GM18873 (cell line): Measurements from ENCODE around the gene AFF4.
A peak's percentile ranks its signal among the peaks of the same experiment; 100 is the strongest.

Source experiments
- ATAC-seq: cut with Tn5 transposase; IDR thresholded peaks from one replicate; pipeline ENCODE4 v1.9.1; 2021; ENCODE audit warnings: mild to moderate bottlenecking, moderate library complexity, moderate number of reproducible peaks; ENCODE audit not compliant: unreplicated experiment, low FRiP score

AFF4 gene

DNA sequence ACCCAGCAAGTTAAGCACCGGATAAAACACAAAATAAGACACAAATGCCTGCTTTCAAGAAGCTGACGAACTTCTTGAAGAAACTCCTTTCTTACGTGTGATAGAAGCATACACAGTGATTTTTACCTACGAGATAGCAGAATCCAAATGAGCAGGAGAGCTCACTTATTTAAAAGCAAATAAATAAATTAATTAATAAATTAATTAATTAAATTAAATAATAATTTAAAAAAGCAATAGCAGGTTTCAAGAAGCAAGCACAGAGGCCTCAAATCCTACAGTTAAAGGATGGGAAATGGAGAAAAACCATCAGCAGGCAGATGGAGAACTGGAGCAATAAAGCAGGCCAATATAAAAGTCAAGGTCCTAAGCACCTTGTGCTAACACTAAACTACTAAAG lies 72.6 kb downstream of the AFF4 start:
- ATAC-seq, result no peak

DNA sequence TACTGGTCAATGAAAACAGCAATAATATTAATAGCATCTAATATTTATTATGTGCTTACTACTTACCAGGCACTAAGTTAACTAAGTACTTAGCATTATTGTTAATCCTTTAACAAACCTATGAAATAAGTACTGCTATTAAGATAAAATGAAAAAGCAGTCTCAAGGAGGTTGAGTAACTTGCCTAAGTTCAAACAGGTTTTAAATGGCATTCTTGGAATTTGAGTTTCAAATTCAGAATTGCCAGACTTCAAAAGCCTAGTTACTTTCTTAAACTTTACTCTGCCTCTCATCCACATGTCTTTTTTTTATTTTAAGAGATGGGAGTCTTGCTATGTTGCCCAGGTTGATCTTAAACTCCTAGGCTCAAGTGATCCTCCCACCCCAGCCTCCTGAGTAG lies 73.9 kb downstream of the AFF4 start:
- ATAC-seq, result no peak

DNA sequence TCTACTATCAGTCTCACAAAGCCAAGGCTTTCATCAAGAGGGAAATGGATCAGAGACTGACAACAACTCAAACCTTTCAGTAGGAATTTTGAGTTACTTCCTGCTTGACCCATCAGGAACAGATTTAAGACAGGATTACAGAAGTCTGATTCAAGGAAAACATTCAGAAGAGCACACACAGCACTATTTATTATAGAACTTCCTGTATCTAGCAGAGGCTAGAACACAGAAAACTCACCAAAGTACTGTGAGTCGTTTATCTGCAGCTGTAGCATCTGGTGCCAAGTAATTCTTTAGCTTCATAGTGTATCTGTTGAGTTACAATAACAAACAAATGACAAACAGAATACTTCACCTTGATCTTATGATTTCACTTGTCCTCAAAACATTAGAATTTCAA lies 76.2 kb downstream of the AFF4 start:
- ATAC-seq, result no peak

DNA sequence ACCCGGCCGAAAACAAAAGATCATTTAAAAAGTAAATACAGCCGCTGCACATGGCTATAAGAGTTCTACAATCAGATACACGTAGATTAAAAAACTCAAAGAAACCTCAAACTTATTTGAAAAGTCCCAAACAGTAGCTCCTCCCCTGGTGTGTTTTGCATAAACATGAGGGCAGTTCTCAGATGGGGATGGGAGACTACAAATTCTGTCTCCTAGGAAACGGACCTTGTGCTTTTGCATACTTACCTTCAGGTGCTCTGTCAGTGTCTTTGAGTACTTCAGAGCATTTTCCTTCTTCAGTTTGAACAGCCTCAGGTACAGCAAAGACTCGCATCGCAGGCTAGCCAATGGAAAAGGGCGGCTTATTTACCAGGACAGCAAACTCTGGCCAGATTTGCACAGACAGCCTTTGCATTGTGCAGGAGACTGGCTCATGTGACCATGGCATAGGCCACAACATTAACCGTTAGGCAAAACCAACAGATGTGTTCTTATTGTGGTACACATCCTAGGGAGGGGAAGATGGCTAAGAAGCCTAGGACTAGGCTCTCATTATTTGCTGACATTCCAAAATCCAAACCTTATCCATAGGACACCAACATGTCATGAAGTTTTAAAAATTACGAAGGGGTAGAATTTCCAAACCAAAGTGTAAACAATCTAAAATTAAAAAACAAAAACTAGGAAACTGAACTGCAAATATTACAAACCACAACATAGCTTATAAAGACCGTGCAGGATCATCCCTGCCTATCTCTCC lies 77.2 kb downstream of the AFF4 start:
- no peak for ATAC-seq

DNA sequence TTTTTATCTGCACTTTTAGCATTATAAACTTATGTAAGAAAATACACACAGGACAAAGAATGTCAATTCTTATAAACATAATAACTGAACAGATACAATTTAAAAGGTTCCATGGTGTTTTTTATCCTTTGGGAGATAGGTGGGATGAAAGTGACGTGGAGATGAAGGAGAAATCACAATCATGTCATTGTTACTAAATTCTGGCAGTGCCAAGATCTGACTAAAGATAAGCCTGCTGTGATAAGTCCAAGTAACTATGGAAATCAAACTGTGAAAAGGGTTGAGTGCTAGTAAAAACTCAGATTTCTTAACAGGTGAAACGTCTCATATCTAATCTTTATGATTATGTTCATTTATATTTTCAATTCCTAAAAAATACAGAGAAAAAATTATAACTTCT lies 78.9 kb downstream of the AFF4 start:
- ATAC-seq, result no peak

DNA sequence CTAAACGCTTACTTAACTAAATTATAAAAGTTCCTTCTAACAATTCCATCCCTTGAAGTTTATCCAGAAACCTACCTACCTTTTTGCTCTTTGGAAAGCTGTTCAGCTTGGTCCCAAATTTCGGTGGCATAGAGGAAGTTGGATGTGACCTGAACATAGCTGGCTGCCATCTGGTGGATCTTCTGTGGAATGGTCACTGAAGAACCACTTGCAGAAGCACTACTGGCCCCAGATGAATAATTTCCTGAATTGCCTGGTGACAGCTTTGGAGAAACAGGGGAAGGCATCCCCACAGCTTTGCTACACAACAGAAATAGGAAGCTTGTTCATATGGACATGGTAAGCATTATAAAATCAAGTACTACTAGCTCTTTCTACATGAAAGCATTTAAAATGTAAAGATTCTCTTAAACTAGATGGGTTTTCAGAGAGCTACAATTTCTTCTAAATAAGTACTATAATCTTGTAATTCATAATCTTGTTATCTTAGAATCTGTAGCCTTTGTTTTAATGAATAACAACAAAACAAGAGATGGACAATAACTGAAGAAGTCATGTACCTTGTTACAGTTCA lies 80.1 kb downstream of the AFF4 start:
- ATAC-seq, result no peak

DNA sequence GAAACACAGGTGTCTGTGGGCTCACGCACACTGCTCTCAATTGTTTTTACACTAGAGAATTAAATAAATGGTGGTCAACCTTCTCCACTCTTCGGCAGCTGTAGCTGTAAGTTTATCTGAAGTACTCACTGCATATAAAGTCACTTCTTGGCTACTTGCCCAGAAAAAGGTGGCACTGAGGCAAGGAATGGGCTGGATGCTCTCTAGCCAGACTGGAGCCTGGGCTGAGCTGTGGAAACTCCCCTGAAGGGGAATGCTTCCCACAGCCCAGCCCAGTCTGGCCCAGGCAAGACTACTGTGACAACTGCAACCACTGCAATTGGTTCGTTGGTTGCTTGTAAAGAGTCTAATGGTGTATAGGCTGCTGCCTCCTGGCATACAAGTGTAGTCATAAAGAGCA lies 85.5 kb downstream of the AFF4 start:
- ATAC-seq, result no peak

DNA sequence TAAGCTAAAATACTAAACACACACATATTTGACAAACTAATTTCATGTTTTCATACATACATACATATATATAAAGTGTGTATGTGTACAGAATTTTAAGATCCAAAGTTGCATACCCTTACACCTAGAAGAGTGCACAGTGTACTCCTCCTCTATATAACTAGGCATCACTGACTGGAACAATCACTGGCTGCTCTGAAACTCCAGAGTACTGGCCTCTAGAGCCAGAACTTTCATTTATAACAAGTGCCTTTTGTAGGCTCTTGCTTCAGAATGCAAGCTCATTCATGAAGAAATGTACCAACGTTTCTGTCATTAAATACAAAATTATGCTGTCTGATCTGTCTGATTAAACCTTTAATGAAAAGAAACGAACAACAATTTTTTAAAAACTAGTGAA lies 86.0 kb downstream of the AFF4 start:
- ATAC-seq, result no peak

DNA sequence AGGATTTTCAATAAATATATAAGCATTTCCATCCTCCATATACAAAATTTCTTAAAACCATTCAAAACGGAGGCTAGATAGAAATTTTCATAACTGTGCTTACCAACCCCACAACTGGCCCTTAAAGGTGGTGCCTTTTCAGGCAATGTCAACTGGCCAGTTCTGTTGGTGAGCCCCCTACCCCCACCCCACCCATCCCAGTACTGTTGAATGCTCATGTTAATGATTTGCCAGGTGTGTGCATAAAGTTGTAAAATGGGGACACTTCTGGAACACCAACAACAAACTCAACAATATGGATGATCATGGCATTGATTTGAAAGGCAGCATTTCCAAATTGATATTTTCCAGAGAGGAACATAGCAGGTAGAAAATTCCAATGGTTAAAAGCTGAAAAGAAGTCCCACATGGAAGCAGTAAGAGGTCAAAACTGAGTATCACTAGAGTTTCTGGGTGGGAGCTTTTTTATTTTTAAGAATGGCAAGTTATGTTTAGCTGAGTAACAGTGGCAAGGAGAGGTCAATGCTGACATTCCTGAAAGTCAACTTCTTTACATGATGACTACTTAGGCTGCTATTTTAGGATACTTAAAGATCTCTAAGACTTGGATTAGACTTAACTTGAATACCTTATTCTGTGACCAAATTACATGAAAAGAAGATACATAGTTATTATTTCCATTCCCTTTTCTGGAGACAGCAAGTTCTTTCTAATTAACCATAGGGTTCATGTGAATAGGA lies 87.2 kb downstream of the AFF4 start:
- no peak for ATAC-seq

DNA sequence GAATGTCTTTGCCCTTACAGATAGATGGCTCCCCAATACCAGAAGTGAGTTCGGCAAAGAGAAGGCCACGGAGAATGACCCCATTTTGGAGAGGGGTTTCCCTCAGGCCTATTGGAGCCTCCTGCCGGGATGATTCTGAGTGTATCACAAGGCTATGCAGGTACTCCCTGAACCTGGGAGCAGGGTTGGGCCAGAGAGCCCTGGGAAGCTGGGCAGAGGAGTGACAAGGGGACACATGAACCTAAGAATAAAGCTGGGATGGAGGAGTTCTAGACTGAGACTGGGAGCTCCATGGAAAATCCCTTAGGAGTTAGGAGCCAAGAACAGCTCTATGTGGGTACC lies 89.5 kb downstream of the AFF4 start:
- no peak for ATAC-seq

DNA sequence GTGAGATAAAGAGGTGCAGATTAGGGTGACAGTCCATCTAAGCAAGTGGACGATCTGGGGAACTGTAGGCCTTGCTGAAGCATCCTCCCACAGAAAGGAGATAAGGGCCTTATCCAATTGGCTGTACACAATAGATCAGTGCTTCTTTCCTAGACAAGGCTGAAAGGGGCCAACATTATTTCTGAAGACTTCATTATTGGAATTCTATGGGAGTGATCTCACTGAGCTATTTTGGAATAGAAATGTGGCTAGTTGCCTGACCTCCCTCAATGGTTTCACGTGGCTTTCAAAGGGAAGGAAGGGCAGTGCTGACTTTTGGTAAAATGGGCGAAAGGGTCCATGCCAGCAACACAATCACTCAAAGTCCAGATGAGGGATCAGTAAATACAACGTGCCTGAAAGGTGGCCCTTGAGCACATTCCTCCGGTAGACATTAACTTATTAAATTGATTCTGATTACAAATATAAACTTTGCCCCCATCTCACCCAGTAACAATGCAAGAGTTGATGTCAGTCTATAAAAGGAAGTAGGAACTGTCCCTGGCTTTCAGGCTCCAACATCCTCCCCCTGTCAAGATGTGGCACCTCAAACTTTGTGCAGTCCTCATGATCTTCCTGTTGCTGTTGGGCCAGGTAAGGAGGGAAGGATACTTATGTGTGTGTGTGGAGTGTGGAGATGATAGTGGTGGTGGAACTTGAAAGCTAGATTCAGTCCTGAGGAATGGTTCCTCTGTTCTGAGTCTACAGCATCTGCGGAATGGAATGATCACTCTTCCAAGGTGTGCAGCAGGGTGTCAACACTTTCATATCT lies 90.1 kb downstream of the AFF4 start, which contains the start of gene LEAP2:
TSS of gene LEAP2 (plus strand) at position 550 of the 811 bp plus-strand sequence. CDS start at position 577, 27 bp downstream.
- no peak for ATAC-seq

DNA sequence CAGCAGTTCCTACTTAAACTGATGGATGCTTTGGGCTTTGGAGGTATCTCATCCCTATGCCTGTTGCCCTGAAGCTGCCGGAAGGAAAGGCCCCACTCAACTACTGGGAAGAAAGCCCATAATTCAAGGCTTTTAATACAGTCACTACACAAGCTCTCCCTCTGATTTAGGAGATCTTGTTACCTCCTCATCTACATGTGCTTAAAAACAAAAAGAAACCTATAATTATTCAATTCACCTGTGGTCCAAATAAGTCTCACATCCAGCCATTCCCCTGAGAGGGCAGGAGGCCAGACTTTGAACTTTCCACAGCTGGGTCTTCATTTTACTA lies 90.7 kb downstream of the AFF4 start:
- ATAC-seq, result no peak

DNA sequence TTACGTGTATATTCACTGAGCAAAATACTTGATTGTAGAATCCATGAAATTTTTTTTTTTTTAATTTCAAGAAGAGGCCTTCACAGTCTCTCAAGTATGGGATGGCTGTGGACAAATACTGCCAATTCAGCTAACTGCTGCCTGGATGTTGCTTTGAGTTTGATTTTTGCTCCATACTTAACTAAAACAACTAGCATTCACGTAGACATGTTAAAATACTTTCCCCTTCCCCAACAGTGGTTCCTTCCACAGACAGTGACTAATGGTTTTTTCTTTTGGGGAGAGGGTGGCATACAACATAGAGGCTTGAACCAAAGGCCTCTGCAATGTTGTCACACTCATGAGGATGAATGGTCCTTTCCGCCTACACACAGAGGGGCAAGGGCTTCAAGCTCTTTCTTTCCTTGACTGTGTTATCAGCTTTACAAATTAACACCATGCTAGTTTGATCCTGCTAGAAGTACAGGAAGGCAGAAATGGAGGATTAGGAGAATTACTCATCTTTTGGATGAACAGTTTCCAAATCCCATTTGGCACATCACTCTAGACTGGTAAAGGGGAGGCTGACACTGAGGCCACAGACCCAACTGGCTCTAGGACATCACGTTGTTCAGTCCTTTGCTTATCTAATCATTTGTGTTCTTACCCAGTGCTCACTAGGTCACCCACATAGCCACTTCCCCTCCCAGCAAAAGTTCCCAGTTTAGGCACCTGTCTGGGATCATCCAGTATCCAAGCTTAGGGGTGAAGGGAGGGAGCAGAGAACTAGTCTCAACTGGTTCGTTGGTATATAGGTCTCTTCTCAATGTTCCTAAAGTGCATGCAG lies 91.8 kb downstream of the AFF4 start:
- ATAC-seq, result no peak

DNA sequence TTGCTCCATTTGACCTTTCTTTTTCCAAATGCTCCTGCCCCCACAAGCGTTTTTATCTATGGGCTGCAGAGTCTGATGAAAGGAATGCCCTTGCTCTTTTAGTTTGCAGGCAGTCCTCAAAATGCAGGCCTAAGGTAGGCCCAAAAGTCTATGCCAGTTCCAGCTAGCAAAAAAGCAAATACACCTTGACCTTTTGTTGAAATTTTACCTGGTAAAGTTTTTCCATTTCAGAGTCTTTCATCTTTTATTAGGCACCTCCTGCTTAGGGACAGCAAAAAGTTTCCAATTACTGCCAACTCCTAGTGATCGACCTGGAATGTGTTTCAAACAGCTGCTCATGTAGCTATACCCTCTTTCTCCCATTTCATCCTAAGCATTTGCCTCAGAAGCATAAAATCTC lies 92.6 kb downstream of the AFF4 start:
- ATAC-seq, result no peak

DNA sequence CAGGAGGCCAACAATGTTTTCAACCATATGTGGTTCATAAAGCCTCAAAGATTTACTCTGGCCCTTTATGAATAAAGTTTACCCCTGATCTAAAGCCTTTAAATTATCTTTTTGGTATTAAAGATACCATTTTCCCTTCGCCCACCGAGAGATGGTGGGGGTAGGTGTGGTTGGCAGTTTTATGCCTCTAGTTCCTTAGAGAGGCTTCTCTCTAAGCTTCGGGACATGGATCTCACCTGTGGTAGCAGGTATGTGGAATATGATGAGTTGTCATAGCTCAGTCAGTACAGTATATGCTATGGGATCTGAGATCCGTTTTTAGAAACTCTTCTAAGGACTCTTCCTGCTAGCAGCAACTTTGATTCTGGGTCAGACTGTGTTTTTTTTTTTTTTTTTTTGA lies 94.7 kb downstream of the AFF4 start:
- no peak for ATAC-seq

DNA sequence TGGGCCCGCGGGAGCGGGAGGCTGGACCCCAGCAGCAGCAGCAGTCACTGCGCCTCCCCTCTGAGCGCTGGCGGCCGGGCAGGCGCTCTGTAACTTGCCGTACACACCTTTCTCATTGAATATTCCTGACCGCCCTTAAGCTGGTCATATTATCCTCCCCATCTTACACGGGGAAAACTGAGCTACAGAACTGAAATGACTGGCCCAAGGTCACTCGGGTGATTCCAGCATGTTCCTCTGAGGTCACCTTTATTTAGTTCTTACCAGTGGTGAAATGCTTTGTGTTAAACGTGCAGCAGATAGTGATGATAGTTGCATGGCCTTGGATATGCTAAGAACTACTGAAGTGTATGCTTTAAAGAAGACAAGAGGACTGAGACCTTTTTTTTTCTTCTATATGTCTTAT lies 96.4 kb downstream of the AFF4 start:
- peak; percentile 3 for ATAC-seq

DNA sequence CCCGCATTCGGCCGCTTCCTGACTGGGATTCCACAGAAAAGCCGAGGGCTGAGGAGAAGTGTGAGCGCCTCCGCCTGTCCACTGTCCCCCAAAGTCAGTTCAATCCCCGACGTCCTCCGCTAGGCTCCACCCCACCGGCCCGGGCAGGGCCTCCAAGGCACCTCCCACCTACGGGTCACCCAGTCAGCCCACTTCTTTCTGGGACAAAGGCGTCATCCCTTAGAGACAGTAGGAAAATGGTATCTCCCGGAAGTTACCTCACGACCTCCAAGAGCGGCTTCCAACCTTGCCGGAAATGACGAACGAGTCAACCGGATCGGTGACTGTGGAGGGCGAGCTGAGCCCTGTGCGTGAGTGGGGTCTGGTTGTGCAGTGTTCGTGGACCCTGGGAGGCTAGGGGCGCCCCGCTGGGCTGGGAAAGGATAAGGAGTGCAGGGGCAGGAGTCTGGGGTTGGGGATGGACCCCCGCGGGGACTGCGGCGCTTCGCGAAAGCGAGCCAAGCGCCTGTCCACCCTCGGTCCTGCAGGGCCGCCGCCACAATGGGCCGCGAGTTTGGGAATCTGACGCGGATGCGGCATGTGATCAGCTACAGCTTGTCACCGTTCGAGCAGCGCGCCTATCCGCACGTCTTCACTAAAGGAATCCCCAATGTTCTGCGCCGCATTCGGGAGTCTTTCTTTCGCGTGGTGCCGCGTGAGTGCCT lies 96.9 kb downstream of the AFF4 start, which contains the start of the genes GDF9 and UQCRQ:
TSS of gene GDF9 (minus strand) at position 128 of the 704 bp plus-strand sequence. CDS start 1,936 bp downstream, outside the sequence.
TSS of gene UQCRQ (plus strand) at position 301 of the 704 bp plus-strand sequence. CDS start at position 541, 240 bp downstream.
- peak; percentile 98 for ATAC-seq

DNA sequence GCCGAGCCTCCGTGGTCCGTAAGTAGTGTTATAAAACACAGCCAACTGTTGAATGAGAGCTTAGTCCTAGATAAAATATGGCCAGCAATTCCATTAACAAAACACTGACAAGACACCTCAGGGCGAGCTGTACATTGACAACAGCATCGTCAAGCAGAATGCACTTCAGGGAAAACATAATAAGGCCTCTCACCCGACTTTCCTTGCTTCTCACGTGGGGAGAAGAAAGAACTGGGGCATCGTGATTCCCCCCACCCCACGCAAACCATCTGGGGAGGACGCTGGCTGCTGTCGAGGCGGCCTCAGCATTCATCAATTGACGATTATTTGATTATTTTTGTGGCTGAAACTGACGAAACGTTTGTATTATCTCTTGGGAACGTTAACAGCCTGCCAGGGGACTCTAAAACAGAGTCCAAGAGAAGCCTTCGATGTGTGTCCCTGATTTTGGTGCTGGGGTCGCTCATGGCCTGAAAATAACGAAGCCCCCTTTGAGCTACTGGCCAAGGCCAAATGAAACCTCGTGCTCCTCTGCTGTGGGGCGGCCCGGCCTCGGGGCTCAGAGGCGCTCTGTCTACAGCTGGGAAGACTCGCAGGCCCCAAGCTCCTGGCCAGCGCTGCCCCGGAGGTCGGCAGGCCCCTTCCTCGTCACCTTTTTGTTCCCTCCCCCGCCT lies 97.6 kb downstream of the AFF4 start:
- no peak for ATAC-seq

DNA sequence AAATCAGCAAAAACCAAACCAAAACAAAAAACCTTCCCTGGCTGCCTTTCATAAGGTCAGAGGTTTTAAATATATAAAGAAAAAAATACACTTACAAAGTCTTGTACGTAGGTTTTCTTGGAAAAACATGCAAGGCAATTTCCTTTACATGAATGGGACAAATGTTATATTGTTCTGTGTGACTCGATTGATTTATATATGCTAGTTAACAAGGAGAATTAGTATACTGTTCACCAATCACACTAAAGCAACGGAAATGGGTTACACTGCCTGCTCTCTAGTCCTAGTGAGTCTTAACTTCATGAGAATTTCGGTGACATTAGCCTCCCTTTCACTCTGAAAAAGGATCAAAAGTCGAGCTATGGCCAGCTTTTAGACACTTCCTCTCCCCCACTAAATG lies 102.7 kb downstream of the AFF4 start:
- no peak for ATAC-seq
